Neural progenitor cell (in vitro differentiated cells): ENCODE results near the gene FNIP1. TPM values are rescaled to one million over a fixed set of nuclear protein-coding genes. Genes with fewer than 3 reads are reported as not detected.

ENCODE experiments used
- DNase-seq: peaks from one replicate; pipeline ENCODE4 v3.0.0-alpha.2; 2016; ENCODE audit warnings: low spot score
- H2AFZ ChIP-seq: fragments of 200-600 bp; sonication (generic); replicated peaks from 2 replicates; pipeline ENCODE4 v1.6.1; 2016; ENCODE audit warnings: antibody characterized with exemption
- H3F3A ChIP-seq: fragments of 200-600 bp; sonication (generic); 2 replicates; pipeline ENCODE4 v1.6.1; 2016; ENCODE audit warnings: antibody characterized with exemption, low read depth
- H3K27ac ChIP-seq: fragments of 200-600 bp; sonication (generic); 2 replicates; pipeline ENCODE4 v1.5.1; 2016; ENCODE audit warnings: mild to moderate bottlenecking
- H3K27me3 ChIP-seq: fragments of 200-600 bp; sonication (generic); 2 replicates; pipeline ENCODE4 v1.6.1; 2016; ENCODE audit warnings: mild to moderate bottlenecking, moderate library complexity
- H3K36me3 ChIP-seq: fragments of 200-600 bp; sonication (generic); 2 replicates; pipeline ENCODE4 v1.5.1; 2016
- H3K4me1 ChIP-seq: fragments of 200-600 bp; sonication (generic); 2 replicates; pipeline ENCODE4 v1.6.1; 2016; ENCODE audit warnings: mixed run types
- H3K4me2 ChIP-seq: fragments of 200-600 bp; sonication (generic); 2 replicates; pipeline ENCODE4 v1.6.1; 2016
- H3K4me3 ChIP-seq: fragments of 200-600 bp; sonication (generic); 2 replicates; pipeline ENCODE4 v1.5.1; 2016
- H3K79me2 ChIP-seq: fragments of 200-600 bp; sonication (generic); 2 replicates; pipeline ENCODE4 v1.6.1; 2016; ENCODE audit warnings: low read depth
- H3K9ac ChIP-seq: fragments of 200-600 bp; sonication (generic); 2 replicates; pipeline ENCODE4 v1.6.1; 2016
- H3K9me3 ChIP-seq: fragments of 200-600 bp; sonication (generic); 2 replicates; pipeline ENCODE4 v1.5.1; 2016; ENCODE audit warnings: low read depth
- H4K20me1 ChIP-seq: fragments of 200-600 bp; sonication (generic); 2 replicates; pipeline ENCODE4 v1.6.1; 2016; ENCODE audit warnings: low read depth
- H3K27ac Mint-ChIP-seq: 3 replicates; pipeline ENCODE4 v1.8.0; 2021; ENCODE audit warnings: mixed read lengths
- H3K27me3 Mint-ChIP-seq: 2 replicates; pipeline ENCODE4 v1.8.0; 2022; ENCODE audit warnings: low read depth, mild to moderate bottlenecking, inconsistent platforms, moderate library complexity, mixed read lengths; ENCODE audit not compliant: insufficient read depth
- H3K36me3 Mint-ChIP-seq: 3 replicates; pipeline ENCODE4 v1.8.0; 2021; ENCODE audit warnings: mixed read lengths
- H3K4me1 Mint-ChIP-seq: 3 replicates; pipeline ENCODE4 v1.8.0; 2021; ENCODE audit warnings: mixed read lengths
- H3K4me3 Mint-ChIP-seq: 3 replicates; pipeline ENCODE4 v1.8.0; 2021; ENCODE audit warnings: mild to moderate bottlenecking, moderate library complexity, mixed read lengths
- H3K9me3 Mint-ChIP-seq: 3 replicates; pipeline ENCODE4 v1.8.0; 2020; ENCODE audit warnings: mixed read lengths
- CTCF ChIP-seq: fragments of 200-600 bp; sonication (generic); IDR thresholded peaks from 2 replicates; pipeline ENCODE4 v1.5.1; 2017; ENCODE audit warnings: antibody characterized with exemption, mild to moderate bottlenecking
- EZH2 ChIP-seq: fragments of 200-600 bp; sonication (generic); IDR thresholded peaks from 2 replicates; pipeline ENCODE4 v1.6.1; 2017; ENCODE audit warnings: antibody characterized with exemption, mild to moderate bottlenecking, moderate library complexity
- EZH2phosphoT487 ChIP-seq: fragments of 200-600 bp; sonication (generic); IDR thresholded peaks from 2 replicates; pipeline ENCODE4 v1.6.1; 2017; ENCODE audit warnings: antibody characterized with exemption
- total RNA-seq: library from RNA; depleted of rRNA; stranded (reverse); fragments of >200 nt; gene quantifications from 2 replicates; pipeline ENCODE4 v1.2.3, GENCODE V29; 2015; ENCODE audit warnings: low replicate concordance

The FNIP1 gene
- total RNA-seq, 1 donor from 2014 or later = 44.4 TPM

DNA sequence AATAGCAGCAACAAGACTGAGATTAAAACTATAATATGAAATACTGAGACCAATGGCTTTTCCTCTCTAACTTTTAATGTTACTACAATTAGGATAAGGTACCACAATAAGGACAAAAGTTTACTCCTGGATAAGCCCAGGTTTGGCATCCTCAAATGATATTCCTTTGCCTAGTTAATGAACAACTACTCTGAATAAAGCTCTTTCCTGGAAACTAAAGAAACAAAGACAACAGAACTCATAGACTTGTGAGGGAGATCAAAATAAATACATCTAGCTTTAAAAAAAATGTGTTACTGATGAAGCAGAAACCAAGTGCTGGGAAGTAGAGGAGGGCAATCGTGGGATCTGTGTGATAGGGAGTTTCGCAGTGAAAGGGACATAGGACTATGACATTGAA, 142.5 kb downstream of the FNIP1 start:
- no peak overlapping the region for H3K4me3 ChIP-seq
- no peaks in the 10 kb centered on the region for H3K36me3 ChIP-seq
- no peaks in the 10 kb centered on the region for H4K20me1 ChIP-seq
- no peaks in the 10 kb centered on the region for H3K9me3 ChIP-seq
- H3K9me3 Mint-ChIP-seq = no peaks in the 10 kb centered on the region
- no peak overlapping the region for H2AFZ ChIP-seq
- no peaks in the 10 kb centered on the region for H3K79me2 ChIP-seq
- H3K4me1 Mint-ChIP-seq = no peaks in the 10 kb centered on the region
- H3K36me3 Mint-ChIP-seq = peaks cover 19% of the 10 kb centered on the region
- no peaks in the 10 kb centered on the region for H3K27me3 ChIP-seq
- H3K27ac ChIP-seq = no peak overlapping the region
- DNase-seq = no peak
- H3K4me2 ChIP-seq = no peak overlapping the region
- no peak overlapping the region for H3K4me3 Mint-ChIP-seq
- no peaks in the 10 kb centered on the region for H3K27me3 Mint-ChIP-seq
- no peak for TF ChIP-seq CTCF
- TF ChIP-seq EZH2phosphoT487 = no peak
- TF ChIP-seq EZH2 = no peak
- no peak overlapping the region for H3K27ac Mint-ChIP-seq
- no peak overlapping the region for H3K9ac ChIP-seq
- no peaks in the 10 kb centered on the region for H3K4me1 ChIP-seq
- no peaks in the 10 kb centered on the region for H3F3A ChIP-seq

- no peak overlapping the region for H3K27ac ChIP-seq
- Mint-ChIP-seq H3K27ac (no peak overlapping the region), H3K9me3 (no peaks in the 10 kb centered on the region), H3K36me3 (peaks cover 15% of the 10 kb centered on the region), H3K4me1 (no peaks in the 10 kb centered on the region), H3K4me3 (no peak overlapping the region), H3K27me3 (no peaks in the 10 kb centered on the region)
- no peak for TF ChIP-seq EZH2
- no peak for TF ChIP-seq EZH2phosphoT487
- no peak for TF ChIP-seq CTCF
- no peaks in the 10 kb centered on the region for H3K4me1 ChIP-seq
- no peak for DNase-seq
- H3F3A ChIP-seq = no peaks in the 10 kb centered on the region
- H3K9ac ChIP-seq = no peak overlapping the region
- H2AFZ ChIP-seq = no peak overlapping the region
- no peak overlapping the region for H3K4me2 ChIP-seq
- H4K20me1 ChIP-seq = no peaks in the 10 kb centered on the region
- no peaks in the 10 kb centered on the region for H3K27me3 ChIP-seq
- H3K4me3 ChIP-seq = no peak overlapping the region
- no peaks in the 10 kb centered on the region for H3K79me2 ChIP-seq
- no peaks in the 10 kb centered on the region for H3K9me3 ChIP-seq
- H3K36me3 ChIP-seq = no peaks in the 10 kb centered on the region
Measured at GRCh38 chr5:131649161-131649560, 147.7 kb downstream of the FNIP1 start.

- Mint-ChIP-seq H3K9me3 (no peaks in the 10 kb centered on the region), H3K36me3 (peaks cover 17% of the 10 kb centered on the region), H3K4me1 (no peaks in the 10 kb centered on the region), H3K27ac (no peak overlapping the region), H3K4me3 (no peak overlapping the region), H3K27me3 (no peaks in the 10 kb centered on the region)
- no peak overlapping the region for H3K4me2 ChIP-seq
- no peak for TF ChIP-seq EZH2phosphoT487
- H3K36me3 ChIP-seq = peaks cover 4% of the 10 kb centered on the region
- no peaks in the 10 kb centered on the region for H3K27me3 ChIP-seq
- DNase-seq = no peak
- H2AFZ ChIP-seq = no peak overlapping the region
- no peaks in the 10 kb centered on the region for H3K4me1 ChIP-seq
- H3K9me3 ChIP-seq = no peaks in the 10 kb centered on the region
- no peak overlapping the region for H3K4me3 ChIP-seq
- no peaks in the 10 kb centered on the region for H4K20me1 ChIP-seq
- no peaks in the 10 kb centered on the region for H3K79me2 ChIP-seq
- H3K27ac ChIP-seq = no peak overlapping the region
- no peaks in the 10 kb centered on the region for H3F3A ChIP-seq
- H3K9ac ChIP-seq = no peak overlapping the region
Measured at GRCh38 chr5:131647048-131647769, 149.6 kb downstream of the FNIP1 start.

DNA sequence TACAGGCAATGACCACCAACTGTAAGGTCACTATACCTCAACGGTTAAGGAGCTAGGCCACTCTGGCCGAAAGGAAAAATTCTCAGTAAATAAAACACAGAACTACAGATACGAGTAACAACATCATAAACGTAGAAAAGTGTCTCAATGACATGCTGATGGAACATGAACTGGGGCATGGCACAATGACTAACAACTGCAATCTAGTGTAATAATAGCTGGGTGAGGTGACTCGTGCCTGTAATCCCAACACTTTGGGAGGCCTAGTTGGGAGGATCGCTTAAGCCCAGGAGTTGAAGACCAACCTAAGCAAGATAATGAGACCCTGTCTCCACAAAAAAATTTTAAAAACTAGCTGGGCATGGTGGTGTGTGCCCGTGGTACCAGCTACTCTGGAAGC, 152.0 kb downstream of the FNIP1 start:
- Histone ChIP-seq H3K4me2 (no peak overlapping the region), H4K20me1 (no peaks in the 10 kb centered on the region), H3K4me3 (no peak overlapping the region), H2AFZ (no peak overlapping the region), H3K9me3 (no peaks in the 10 kb centered on the region), H3K4me1 (no peaks in the 10 kb centered on the region), H3K27me3 (no peaks in the 10 kb centered on the region), H3K79me2 (no peaks in the 10 kb centered on the region), H3K9ac (no peak overlapping the region), H3K36me3 (peaks cover 4% of the 10 kb centered on the region), H3F3A (peaks cover 4% of the 10 kb centered on the region), H3K27ac (no peak overlapping the region)
- TF ChIP-seq CTCF (no peak), EZH2 (no peak), EZH2phosphoT487 (no peak)
- H3K27ac Mint-ChIP-seq = no peak overlapping the region
- no peak overlapping the region for H3K4me3 Mint-ChIP-seq
- DNase-seq = no peak
- no peaks in the 10 kb centered on the region for H3K4me1 Mint-ChIP-seq
- no peaks in the 10 kb centered on the region for H3K27me3 Mint-ChIP-seq
- peaks cover 5% of the 10 kb centered on the region for H3K36me3 Mint-ChIP-seq
- no peaks in the 10 kb centered on the region for H3K9me3 Mint-ChIP-seq
